ENCODE data around the gene MIEF1. TPM values are rescaled to one million over a fixed set of nuclear protein-coding genes. Genes with fewer than 3 reads are reported as not detected.

MIEF1 gene
- total RNA-seq, 2 experiments from 2014 or later = 48.2 to 51.1 TPM

- Mint-ChIP-seq H3K4me1 (ENCODE audit: low read depth) (no peaks in the 10 kb centered on the region), H3K9me3 (no peaks in the 10 kb centered on the region), H3K36me3 (ENCODE audit: low read depth) (no peaks in the 10 kb centered on the region), H3K27ac (no peak overlapping the region), H3K27me3 (no peaks in the 10 kb centered on the region), H3K4me3 (no peak overlapping the region)
- ATAC-seq (no peak), DNase-seq (no peak)
- POLR2A ChIA-PET = no interaction called here
- intact Hi-C loops (cut with micrococcal nuclease) = no loop called here
- no peak for TF ChIP-seq CTCF (IDR thresholded peaks at IDR 0.05)
- CTCF ChIA-PET = interaction anchor here (0.8 to 3.8 kb wide), 6 partner anchors 10 to 151 kb away, joined by 3 to 16 read pairs (median 5); no protein-coding TSS in a partner anchor
Observed at GRCh38 chr22:39482768-39483167, 19.3 kb upstream of the MIEF1 start.

DNA sequence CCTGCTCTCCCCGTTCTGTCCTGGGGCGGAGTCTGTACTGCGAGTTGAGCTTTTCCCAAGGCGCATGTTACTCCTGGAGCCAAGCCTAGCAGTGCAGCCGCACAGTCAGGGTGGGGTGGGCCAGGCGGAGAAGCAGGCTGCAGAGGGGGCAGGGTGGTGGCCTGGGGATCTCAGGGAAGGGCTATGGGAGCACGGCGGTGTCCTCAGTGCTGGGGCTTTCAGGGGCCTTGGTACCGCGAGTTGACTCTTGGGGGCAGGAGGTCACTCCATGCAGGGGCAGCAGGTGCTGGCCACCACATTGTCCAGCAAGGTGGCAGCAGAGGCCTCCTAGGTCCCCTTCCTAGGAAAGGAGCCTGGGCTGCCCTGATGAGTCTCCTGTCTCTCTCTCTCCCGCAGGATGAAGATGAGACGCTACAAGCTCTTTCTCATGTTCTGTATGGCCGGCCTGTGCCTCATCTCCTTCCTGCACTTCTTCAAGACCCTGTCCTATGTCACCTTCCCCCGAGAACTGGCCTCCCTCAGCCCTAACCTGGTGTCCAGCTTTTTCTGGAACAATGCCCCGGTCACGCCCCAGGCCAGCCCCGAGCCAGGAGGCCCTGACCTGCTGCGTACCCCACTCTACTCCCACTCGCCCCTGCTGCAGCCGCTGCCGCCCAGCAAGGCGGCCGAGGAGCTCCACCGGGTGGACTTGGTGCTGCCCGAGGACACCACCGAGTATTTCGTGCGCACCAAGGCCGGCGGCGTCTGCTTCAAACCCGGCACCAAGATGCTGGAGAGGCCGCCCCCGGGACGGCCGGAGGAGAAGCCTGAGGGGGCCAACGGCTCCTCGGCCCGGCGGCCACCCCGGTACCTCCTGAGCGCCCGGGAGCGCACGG lies 14.9 kb upstream of the MIEF1 start:
- no peak for ATAC-seq
- no peak overlapping the region for H3K27ac Mint-ChIP-seq

DNA sequence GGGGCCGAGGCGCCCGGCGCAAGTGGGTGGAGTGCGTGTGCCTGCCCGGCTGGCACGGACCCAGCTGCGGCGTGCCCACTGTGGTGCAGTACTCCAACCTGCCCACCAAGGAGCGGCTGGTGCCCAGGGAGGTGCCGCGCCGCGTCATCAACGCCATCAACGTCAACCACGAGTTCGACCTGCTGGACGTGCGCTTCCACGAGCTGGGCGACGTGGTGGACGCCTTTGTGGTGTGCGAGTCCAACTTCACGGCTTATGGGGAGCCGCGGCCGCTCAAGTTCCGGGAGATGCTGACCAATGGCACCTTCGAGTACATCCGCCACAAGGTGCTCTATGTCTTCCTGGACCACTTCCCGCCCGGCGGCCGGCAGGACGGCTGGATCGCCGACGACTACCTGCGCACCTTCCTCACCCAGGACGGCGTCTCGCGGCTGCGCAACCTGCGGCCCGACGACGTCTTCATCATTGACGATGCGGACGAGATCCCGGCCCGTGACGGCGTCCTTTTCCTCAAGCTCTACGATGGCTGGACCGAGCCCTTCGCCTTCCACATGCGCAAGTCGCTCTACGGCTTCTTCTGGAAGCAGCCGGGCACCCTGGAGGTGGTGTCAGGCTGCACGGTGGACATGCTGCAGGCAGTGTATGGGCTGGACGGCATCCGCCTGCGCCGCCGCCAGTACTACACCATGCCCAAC lies 14.1 kb upstream of the MIEF1 start:
- POLR2A ChIA-PET = no interaction called here
- Mint-ChIP-seq H3K27ac (no peak overlapping the region), H3K4me3 (no peak overlapping the region), H3K27me3 (no peaks in the 10 kb centered on the region), H3K9me3 (no peaks in the 10 kb centered on the region), H3K4me1 (ENCODE audit: low read depth) (peaks cover 12% of the 10 kb centered on the region), H3K36me3 (ENCODE audit: low read depth) (no peaks in the 10 kb centered on the region)
- no peak for ATAC-seq
- TF ChIP-seq CTCF (IDR thresholded peaks at IDR 0.05) = no peak
- intact Hi-C loops (cut with micrococcal nuclease) = no loop called here
- CTCF ChIA-PET = interaction anchor here (17.7 kb wide), 1 partner anchor 40 kb away, joined by 323 read pairs; the partner anchor contains the start of gene RPS19BP1
- DNase-seq = no peak

More for the DNA sequence above, 14.9 kb upstream of the MIEF1 start:
- no peak for DNase-seq
- no peak for TF ChIP-seq CTCF (IDR thresholded peaks at IDR 0.05)
- H3K4me1 Mint-ChIP-seq (ENCODE audit: low read depth) = peaks cover 12% of the 10 kb centered on the region
- no peaks in the 10 kb centered on the region for H3K27me3 Mint-ChIP-seq
- H3K9me3 Mint-ChIP-seq = no peaks in the 10 kb centered on the region
- ChIA-PET CTCF (interaction anchor here (1.5 kb wide), 1 partner anchor 9 kb away, joined by 3 read pairs; no protein-coding TSS in a partner anchor), POLR2A (no interaction called here)
- no peaks in the 10 kb centered on the region for H3K36me3 Mint-ChIP-seq (ENCODE audit: low read depth)
- intact Hi-C loops (cut with micrococcal nuclease) = no loop called here
- H3K4me3 Mint-ChIP-seq = no peak overlapping the region

- Mint-ChIP-seq H3K4me3 (no peak overlapping the region), H3K27me3 (no peaks in the 10 kb centered on the region), H3K9me3 (no peaks in the 10 kb centered on the region), H3K4me1 (ENCODE audit: low read depth) (peaks cover 12% of the 10 kb centered on the region), H3K36me3 (ENCODE audit: low read depth) (no peaks in the 10 kb centered on the region), H3K27ac (no peak overlapping the region)
- POLR2A ChIA-PET = interaction anchor here (0.6 kb wide), 1 partner anchor 16 kb away, joined by 3 read pairs; a partner anchor contains a TSS
- TF ChIP-seq CTCF (IDR thresholded peaks at IDR 0.05) = no peak
- CTCF ChIA-PET = interaction anchor here (17.7 kb wide), 1 partner anchor 39 kb away, joined by 323 read pairs; the partner anchor contains the start of gene RPS19BP1
- intact Hi-C loops (cut with micrococcal nuclease) = no loop called here
- DNase-seq (no peak), ATAC-seq (no peak)
Observed at GRCh38 chr22:39488563-39489083, 13.5 kb upstream of the MIEF1 start.

Data from activated CD8-positive, alpha-beta T cell treated with anti-CD3 and anti-CD28 coated beads for 36 hours (primary cell).